Neuronal stem cell (in vitro differentiated cells): Measurements from ENCODE around the gene STOX2.

Source experiments
- DNase-seq: peaks from one replicate; pipeline ENCODE4 v3.0.0-alpha.2; 2013; ENCODE audit warnings: low spot score
- H2AFZ ChIP-seq: one replicate; pipeline ENCODE4 v1.6.1; 2013; ENCODE audit warnings: mild to moderate bottlenecking, low read length, inconsistent platforms
- H2AK5ac ChIP-seq: 2 replicates; pipeline ENCODE4 v1.6.1; 2013; ENCODE audit warnings: low read depth, mild to moderate bottlenecking, inconsistent platforms, low read length, moderate library complexity, mixed read lengths
- H2BK120ac ChIP-seq: 2 replicates; pipeline ENCODE4 v1.6.1; 2013; ENCODE audit warnings: low read depth, mild to moderate bottlenecking, inconsistent platforms, low read length, moderate library complexity, mixed read lengths
- H2BK12ac ChIP-seq: one replicate; pipeline ENCODE4 v1.6.1; 2013; ENCODE audit warnings: low read length, inconsistent platforms
- H2BK15ac ChIP-seq: 2 replicates; pipeline ENCODE4 v1.6.1; 2013; ENCODE audit warnings: mild to moderate bottlenecking, low read length, inconsistent platforms, mixed read lengths
- H2BK5ac ChIP-seq: one replicate; pipeline ENCODE4 v1.6.1; 2013; ENCODE audit warnings: inconsistent platforms, mild to moderate bottlenecking, low read length, moderate library complexity
- H3K14ac ChIP-seq: one replicate; pipeline ENCODE4 v1.6.1; 2013; ENCODE audit warnings: low read length, inconsistent platforms
- H3K18ac ChIP-seq: 2 replicates; pipeline ENCODE4 v1.6.1; 2013; ENCODE audit warnings: low read length, inconsistent platforms
- H3K23ac ChIP-seq: 2 replicates; pipeline ENCODE4 v1.6.1; 2013; ENCODE audit warnings: low read depth, mild to moderate bottlenecking, mixed read lengths, low read length, inconsistent platforms; ENCODE audit not compliant: poor library complexity
- H3K27ac ChIP-seq: replicated peaks from 3 replicates; pipeline ENCODE4 v1.5.1; 2013; ENCODE audit warnings: low read length, inconsistent platforms
- H3K27me3 ChIP-seq, 3 experiments: 2 replicates each; pipeline ENCODE4 v1.6.1; 2013; ENCODE audit warnings: low read length in 3 of 3, mild to moderate bottlenecking in 2 of 3, inconsistent platforms in 1 of 3, low read depth in 1 of 3, mixed read lengths in 1 of 3, moderate library complexity in 1 of 3; ENCODE audit not compliant: control insufficient read depth in 3 of 3, insufficient read depth in 3 of 3
- H3K36me3 ChIP-seq, 2 donors: replicated peaks in 1 of 2; 2 replicates each; pipeline ENCODE4 v1.6.1; 2013; ENCODE audit warnings: low read length in 2 of 2; ENCODE audit not compliant: control insufficient read depth in 2 of 2, insufficient read depth in 2 of 2
- H3K4ac ChIP-seq: 2 replicates; pipeline ENCODE4 v1.6.1; 2013; ENCODE audit warnings: inconsistent platforms, mild to moderate bottlenecking, low read length, moderate library complexity
- H3K4me1 ChIP-seq, 2 donors: 1 replicate in 1 of 2; 2 replicates in 1 of 2; pipeline ENCODE4 v1.6.1; 2013; ENCODE audit warnings: low read length in 2 of 2, low read depth in 1 of 2; ENCODE audit not compliant: control insufficient read depth in 2 of 2, insufficient read depth in 1 of 2
- H3K4me2 ChIP-seq: one replicate; pipeline ENCODE4 v1.6.1; 2013; ENCODE audit warnings: mild to moderate bottlenecking, low read length, inconsistent platforms; ENCODE audit not compliant: insufficient read depth, poor library complexity, severe bottlenecking
- H3K4me3 ChIP-seq, 2 donors: 2 replicates each; pipeline ENCODE4 v1.5.1; 2013; ENCODE audit warnings: low read length in 2 of 2, mild to moderate bottlenecking in 2 of 2, inconsistent platforms in 1 of 2, moderate library complexity in 1 of 2
- H3K79me1 ChIP-seq: one replicate; pipeline ENCODE4 v1.6.1; 2013; ENCODE audit warnings: low read depth, mild to moderate bottlenecking, inconsistent platforms, low read length, moderate library complexity
- H3K9ac ChIP-seq: one replicate; pipeline ENCODE4 v1.6.1; 2013; ENCODE audit warnings: mild to moderate bottlenecking, low read depth, low read length, inconsistent platforms; ENCODE audit not compliant: poor library complexity
- H3K9me3 ChIP-seq, 2 donors: replicated peaks in 1 of 2; 2 replicates each; pipeline versions ENCODE3 to v1.6.1; 2013; ENCODE audit warnings: low read length in 2 of 2, mild to moderate bottlenecking in 2 of 2, inconsistent platforms in 1 of 2, low read depth in 1 of 2, mixed read lengths in 1 of 2, moderate library complexity in 1 of 2; ENCODE audit not compliant: control insufficient read depth in 2 of 2, insufficient read depth in 1 of 2
- H4K8ac ChIP-seq: one replicate; pipeline ENCODE4 v1.6.1; 2013; ENCODE audit warnings: low read depth, mild to moderate bottlenecking, inconsistent platforms, low read length, moderate library complexity
- H4K91ac ChIP-seq: one replicate; pipeline ENCODE4 v1.6.1; 2013; ENCODE audit warnings: low read length, low read depth, mild to moderate bottlenecking, inconsistent platforms; ENCODE audit not compliant: poor library complexity
- WGBS, 2 donors: extraction: QIAGEN DNeasy Blood & Tissue Kit; methylation state at CpG; one replicate each; pipeline ENCODE4 v1.1.7; 2013; ENCODE audit warnings: missing lambda C conversion rate in 2 of 2, mixed read lengths in 1 of 2; ENCODE audit not compliant: insufficient read length in 2 of 2, insufficient replicate concordance in 1 of 2; ENCODE audit errors: extremely low coverage in 2 of 2; 5-methylcytosine and 5-hydroxymethylcytosine counted together

Gene STOX2

DNA sequence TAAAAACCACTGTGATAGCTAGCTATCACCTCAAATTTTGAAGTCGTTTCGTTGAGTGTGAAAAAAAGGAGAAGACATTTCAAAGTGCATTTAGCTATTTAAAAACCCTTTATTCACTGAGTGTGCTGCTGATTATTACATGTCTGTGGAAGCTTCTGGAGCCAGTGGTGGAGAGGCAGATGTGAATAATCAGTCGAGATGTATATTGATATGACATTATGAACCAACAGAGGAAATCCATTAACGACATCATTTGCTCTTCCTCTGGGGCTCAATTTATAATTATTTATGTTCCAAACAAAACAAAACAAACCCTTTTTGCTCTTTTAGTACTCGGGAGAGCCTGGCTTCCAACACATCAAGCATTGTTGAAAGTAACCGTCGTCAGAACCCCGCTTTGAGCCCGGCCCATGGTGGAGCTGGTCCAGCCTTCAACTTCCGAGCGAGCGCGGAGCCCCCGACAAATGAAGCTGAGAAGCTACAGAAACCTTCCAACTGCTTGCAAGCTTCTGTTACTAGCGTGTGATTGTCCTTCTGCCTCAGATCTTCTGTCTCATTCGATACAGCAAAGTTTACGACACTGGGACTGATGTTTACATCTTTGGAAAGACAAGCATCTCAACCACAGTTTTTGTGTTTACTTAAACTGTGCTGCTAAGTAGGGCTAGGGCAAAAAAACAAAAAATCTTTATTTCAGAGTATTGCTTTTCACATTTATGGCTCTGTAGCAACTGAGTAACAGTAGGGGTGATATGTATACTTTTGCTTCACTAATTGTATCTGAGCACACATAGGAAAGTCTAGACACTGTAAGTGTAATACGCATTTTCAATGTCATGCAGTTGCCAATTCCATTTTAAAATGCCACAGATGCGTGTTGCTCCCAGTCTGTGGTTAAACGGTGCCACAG is 111.9 kb downstream of the STOX2 start:
- no peak overlapping the region for H3K9ac ChIP-seq
- H3K4me3 ChIP-seq = no peak overlapping the region
- no peak overlapping the region for H3K4me2 ChIP-seq
- no peak overlapping the region for H3K27ac ChIP-seq
- H3K4me1 ChIP-seq = peaks cover 0 to 10% of the 10 kb centered on the region in 2 donors
- no peak overlapping the region for H4K91ac ChIP-seq
- no peak overlapping the region for H3K23ac ChIP-seq
- no peaks in the 10 kb centered on the region for H3K9me3 ChIP-seq
- no peak overlapping the region for H3K18ac ChIP-seq
- no peak overlapping the region for H3K4ac ChIP-seq
- H2BK12ac ChIP-seq = no peak overlapping the region
- no CpG with 5 or more reads among the region's 20 CpGs for WGBS, 2 donors
- no peaks in the 10 kb centered on the region for H3K79me1 ChIP-seq
- H2AFZ ChIP-seq = no peak overlapping the region
- peaks cover 2 to 64% of the 10 kb centered on the region in 2 donors for H3K36me3 ChIP-seq
- no peak overlapping the region for H4K8ac ChIP-seq
- H2BK5ac ChIP-seq = no peak overlapping the region
- no peak for DNase-seq
- no peak overlapping the region for H2BK15ac ChIP-seq
- H3K27me3 ChIP-seq = no peaks in the 10 kb centered on the region
- no peak overlapping the region for H2AK5ac ChIP-seq
- no peak overlapping the region for H2BK120ac ChIP-seq
- H3K14ac ChIP-seq = no peak overlapping the region

DNA sequence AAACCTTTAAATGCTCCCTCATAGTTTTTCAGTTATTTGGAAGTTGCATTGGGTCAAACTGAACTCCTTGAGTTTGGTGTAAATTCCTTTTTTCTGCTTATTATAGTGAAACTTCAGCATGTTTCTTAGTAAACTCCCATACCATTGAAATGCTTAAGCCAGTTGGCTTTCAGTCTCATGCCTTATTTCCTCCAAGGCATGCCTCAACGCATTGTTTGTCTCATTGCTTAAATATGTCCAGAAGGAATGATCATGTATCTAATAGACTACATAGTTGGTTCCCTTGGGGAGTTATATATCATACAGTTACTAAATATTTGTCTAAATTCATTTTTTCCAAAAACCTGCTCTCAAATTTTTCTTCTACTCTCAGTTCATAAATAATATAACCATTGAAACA is 114.0 kb downstream of the STOX2 start:
- no peak overlapping the region for H3K4me2 ChIP-seq
- H3K27ac ChIP-seq = no peak overlapping the region
- WGBS, 2 donors = no CpG with 5 or more reads among the region's 1 CpG

DNA sequence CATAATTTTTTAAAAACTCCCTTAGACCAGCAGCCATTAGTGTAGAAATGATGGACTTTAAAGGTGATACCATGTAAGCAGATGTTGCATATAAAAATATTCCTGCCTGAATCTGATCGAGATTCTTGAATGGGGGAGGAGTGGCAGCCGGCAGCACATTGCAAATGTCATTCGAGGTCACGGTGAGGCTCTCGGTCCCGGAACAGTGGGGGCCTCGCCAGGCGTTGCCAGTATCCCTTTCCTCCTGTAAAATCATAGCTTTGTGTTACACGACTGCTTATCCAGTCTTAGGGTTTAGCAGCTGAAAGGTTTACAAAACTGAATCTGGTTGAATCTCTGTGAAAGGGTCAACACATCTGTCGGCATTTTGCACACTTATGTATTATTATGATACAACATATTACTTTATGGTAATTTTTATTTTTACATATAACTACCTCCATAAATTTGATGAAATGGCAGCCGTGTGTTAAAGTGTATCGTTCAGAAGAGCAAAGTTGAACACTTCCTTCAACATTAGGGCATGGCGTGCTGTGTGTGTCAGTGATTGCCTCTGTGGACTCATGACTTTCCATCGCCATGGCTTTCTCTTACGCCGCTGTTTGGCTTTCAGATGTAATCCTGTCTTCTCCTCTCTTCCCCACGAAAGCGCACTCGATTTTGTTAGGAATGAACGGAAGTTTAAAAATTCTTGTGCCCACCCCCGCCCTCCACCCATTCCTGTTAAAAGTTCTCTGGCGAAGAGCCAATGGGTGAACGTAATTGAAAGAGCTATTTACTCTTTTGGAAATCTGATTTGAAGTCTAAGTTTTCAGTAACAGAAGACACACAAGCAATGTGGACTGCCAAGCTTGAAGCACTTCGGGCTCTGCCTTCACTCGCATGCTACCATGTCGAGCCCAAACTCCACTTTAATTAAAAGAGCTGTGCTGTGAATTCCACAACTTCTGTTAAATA is 114.8 kb downstream of the STOX2 start:
- Histone ChIP-seq H3K27me3 (no peaks in the 10 kb centered on the region), H2BK120ac (no peak overlapping the region), H2BK12ac (no peak overlapping the region), H3K9me3 (no peaks in the 10 kb centered on the region), H3K18ac (no peak overlapping the region), H3K4me3 (no peak overlapping the region), H4K8ac (no peak overlapping the region), H2BK5ac (no peak overlapping the region), H3K4me1 (peaks cover 0 to 3% of the 10 kb centered on the region in 2 donors), H2AFZ (no peak overlapping the region), H3K4me2 (no peak overlapping the region), H3K23ac (no peak overlapping the region), H2AK5ac (no peak overlapping the region), H2BK15ac (no peak overlapping the region), H3K9ac (no peak overlapping the region), H3K27ac (no peak overlapping the region), H3K79me1 (no peaks in the 10 kb centered on the region), H4K91ac (no peak overlapping the region), H3K14ac (no peak overlapping the region), H3K36me3 (peaks cover 2 to 47% of the 10 kb centered on the region in 2 donors), H3K4ac (no peak overlapping the region)
- no peak for DNase-seq
- WGBS, 2 donors = no CpG with 5 or more reads among the region's 26 CpGs

More for the DNA sequence above, 114.0 kb downstream of the STOX2 start:
- Histone ChIP-seq H2BK120ac (no peak overlapping the region), H2BK12ac (no peak overlapping the region), H2AK5ac (no peak overlapping the region), H3K27me3 (no peaks in the 10 kb centered on the region), H3K4ac (no peak overlapping the region), H2AFZ (no peak overlapping the region), H3K36me3 (peaks cover 2 to 48% of the 10 kb centered on the region in 2 donors), H4K8ac (no peak overlapping the region), H3K23ac (no peak overlapping the region), H3K9ac (no peak overlapping the region), H2BK15ac (no peak overlapping the region), H3K4me3 (no peak overlapping the region), H3K9me3 (no peaks in the 10 kb centered on the region), H2BK5ac (no peak overlapping the region), H3K18ac (no peak overlapping the region), H3K14ac (no peak overlapping the region), H3K4me1 (peaks cover 0 to 3% of the 10 kb centered on the region in 2 donors), H4K91ac (no peak overlapping the region), H3K79me1 (no peaks in the 10 kb centered on the region)
- no peak for DNase-seq

DNA sequence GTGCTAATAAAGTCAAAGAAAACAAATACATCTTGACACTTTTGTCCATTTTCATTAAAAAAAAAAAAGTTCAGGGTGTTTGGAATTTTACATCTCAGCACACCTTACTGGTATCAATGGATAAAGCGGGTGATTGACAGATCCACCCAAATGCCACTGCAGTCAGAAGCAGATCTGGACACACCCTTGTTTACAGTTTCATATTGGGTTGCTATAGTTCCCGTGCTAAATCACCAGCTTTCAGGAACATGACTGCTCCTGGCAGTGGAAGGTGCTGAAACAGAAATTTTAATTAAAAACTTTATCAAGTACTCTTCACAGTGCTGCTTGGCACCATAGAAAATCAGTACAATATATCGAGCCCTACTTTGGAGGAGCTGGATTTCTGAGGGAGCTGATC is 116.3 kb downstream of the STOX2 start:
- Histone ChIP-seq H3K4me1 (peaks cover 0 to 3% of the 10 kb centered on the region in 2 donors), H3K9ac (no peak overlapping the region), H3K23ac (no peak overlapping the region), H3K4me3 (no peak overlapping the region), H3K79me1 (no peaks in the 10 kb centered on the region), H3K9me3 (no peaks in the 10 kb centered on the region), H3K4ac (no peak overlapping the region), H2BK12ac (no peak overlapping the region), H3K18ac (no peak overlapping the region), H2AK5ac (no peak overlapping the region), H3K27ac (no peak overlapping the region), H2BK15ac (no peak overlapping the region), H3K27me3 (no peaks in the 10 kb centered on the region), H3K4me2 (no peak overlapping the region), H2BK120ac (no peak overlapping the region), H2BK5ac (no peak overlapping the region), H3K36me3 (peaks cover 2 to 38% of the 10 kb centered on the region in 2 donors), H2AFZ (no peak overlapping the region), H3K14ac (no peak overlapping the region), H4K8ac (no peak overlapping the region), H4K91ac (no peak overlapping the region)
- no peak for DNase-seq
- no CpG with 5 or more reads among the region's 3 CpGs for whole genome bisulfite sequencing, 2 donors
